Kidney (tissue), 14 donors: ENCODE data around the gene EXPH5. TPM values are rescaled to one million over a fixed set of nuclear protein-coding genes. Genes with fewer than 3 reads are reported as not detected.

Source experiments
- DNase-seq, 5 donors: peaks; one replicate each; pipeline ENCODE4 v3.0.0-alpha.2; 2013 to 2020
- FAIRE-seq: peaks from 2 replicates; lab custom pipeline; 2012; peaks lifted over from hg19 to GRCh38; lab: Jason Lieb, UNC
- H3K27ac ChIP-seq, 2 donors: one replicate each; pipeline ENCODE4 v1.7.0; 2013; ENCODE audit warnings: low read depth in 2 of 2, low read length in 2 of 2, inconsistent platforms in 1 of 2
- H3K27me3 ChIP-seq: one replicate; pipeline ENCODE4 v1.7.1; 2013; ENCODE audit warnings: low read length, inconsistent platforms; ENCODE audit not compliant: control insufficient read depth, insufficient read depth
- H3K36me3 ChIP-seq, 3 donors: one replicate each; pipeline versions ENCODE4 v1.7.0 to v1.7.1; 2013; ENCODE audit warnings: low read length in 3 of 3, control low read depth in 1 of 3, inconsistent platforms in 1 of 3; ENCODE audit not compliant: insufficient read depth in 3 of 3, control insufficient read depth in 2 of 3
- H3K4me1 ChIP-seq, 3 donors: one replicate each; pipeline versions ENCODE4 v1.7.0 to v1.7.1; 2013; ENCODE audit warnings: low read length in 3 of 3, inconsistent platforms in 1 of 3, low read depth in 1 of 3; ENCODE audit not compliant: control insufficient read depth in 2 of 3, insufficient read depth in 2 of 3
- H3K4me3 ChIP-seq, 3 donors: one replicate each; pipeline versions ENCODE4 v1.7.0 to v1.8.1; 2013; ENCODE audit warnings: low read length in 3 of 3, control low read depth in 1 of 3, inconsistent platforms in 1 of 3
- H3K9ac ChIP-seq, 3 donors: one replicate each; pipeline versions ENCODE4 v1.7.0 to v1.7.1; 2013; ENCODE audit warnings: low read length in 3 of 3, control low read depth in 1 of 3, inconsistent platforms in 1 of 3
- H3K9me3 ChIP-seq, 3 donors: one replicate each; pipeline versions ENCODE4 v1.7.0 to v1.7.1; 2013; ENCODE audit warnings: low read length in 3 of 3, control low read depth in 1 of 3, inconsistent platforms in 1 of 3; ENCODE audit not compliant: control insufficient read depth in 2 of 3, insufficient read depth in 1 of 3
- CTCF ChIP-seq: IDR thresholded peaks from 3 replicates; pipeline ENCODE4 v1.5.1; 2012; ENCODE audit warnings: mild to moderate bottlenecking, moderate library complexity, borderline replicate concordance; ENCODE audit not compliant: insufficient read depth; ENCODE audit errors: extremely low read depth
- intact Hi-C: fragments of 100-400 bp; cut with DNase I; formaldehyde crosslinking; loops from one replicate; pipeline ENCODE4 v1.11.1; 2022
- polyA plus RNA-seq: library from polyadenylated mRNA; stranded (reverse); fragments of 350-450 nt; fragmentation: Illumina TruSeq; extraction: RNeasy Lipid Tissue Mini Kit (QIAGEN cat#74804); gene quantifications from one replicate; pipeline ENCODE4 v1.2.3, GENCODE V29; 2014; ENCODE audit warnings: low read depth, low replicate concordance; ENCODE audit not compliant: insufficient read depth
- total RNA-seq: library from RNA; stranded (reverse); fragmentation: NEBNext Ultra II Directional; extraction: Animal tissue kit (Norgen Biotek cat#: 25700); gene quantifications from one replicate; pipeline ENCODE4 v1.2.1, GENCODE V29; 2021
- donor health status: control.
- donor health status: control.
- donor health status: control.
- donor health status: control.
- donor health status: control.
- donor health status: DM: yes; HTN: yes; CAD: no.
- donor health status: Normal renal cell carcinoma (clear cell type).

Gene EXPH5
- total and polyA plus RNA-seq, 2 donors from 2014 or later: 2.2 to 9.5 TPM

- Histone ChIP-seq H3K4me1 (no peaks in the 10 kb centered on the region), H3K4me3 (no peak overlapping the region), H3K9ac (no peak overlapping the region), H3K36me3 (peaks cover 0 to 11% (median 6%) of the 10 kb centered on the region in 3 donors), H3K27me3 (no peaks in the 10 kb centered on the region), H3K27ac (no peak overlapping the region), H3K9me3 (no peaks in the 10 kb centered on the region)
- FAIRE-seq (no peak), DNase-seq (no peak)
- no peak for TF ChIP-seq CTCF
- intact Hi-C loops: no loop called here
These were observed 75.0 kb downstream of the EXPH5 start for GRCh38 chr11:108518581-108518980.

GRCh38 chr11:108516125-108516524 is 77.4 kb downstream of the EXPH5 start:
- DNase-seq (no peak), FAIRE-seq (no peak)
- H3K9me3 ChIP-seq: no peaks in the 10 kb centered on the region
- H3K27ac ChIP-seq: no peak overlapping the region
- peaks cover 0 to 2% (median 0%) of the 10 kb centered on the region in 3 donors for H3K4me1 ChIP-seq
- H3K4me3 ChIP-seq: no peak overlapping the region
- peaks cover 0 to 14% (median 9%) of the 10 kb centered on the region in 3 donors for H3K36me3 ChIP-seq
- H3K27me3 ChIP-seq: no peaks in the 10 kb centered on the region
- H3K9ac ChIP-seq: no peak overlapping the region
- TF ChIP-seq CTCF: no peak
- intact Hi-C loops: no loop called here

GRCh38 chr11:108512708-108513107 is 80.9 kb downstream of the EXPH5 start:
- DNase-seq (no peak), FAIRE-seq (no peak)
- no peak overlapping the region for H3K27ac ChIP-seq
- no peaks in the 10 kb centered on the region for H3K9me3 ChIP-seq
- intact Hi-C loops: no loop called here
- peaks cover 0 to 14% (median 12%) of the 10 kb centered on the region in 3 donors for H3K36me3 ChIP-seq
- H3K4me3 ChIP-seq: no peak overlapping the region
- no peaks in the 10 kb centered on the region for H3K27me3 ChIP-seq
- peaks cover 0 to 2% (median 0%) of the 10 kb centered on the region in 3 donors for H3K4me1 ChIP-seq
- TF ChIP-seq CTCF: no peak
- H3K9ac ChIP-seq: no peak overlapping the region
